Daoy (cell line): ENCODE data around the gene RNF144B. TPM values are rescaled to one million over a fixed set of nuclear protein-coding genes. Genes with fewer than 3 reads are reported as not detected.
A peak's percentile ranks its signal among the peaks of the same experiment; 100 is the strongest.
"Not testable (repeated sequence)": the region's sequence is repeated elsewhere in the genome, so short reads cannot be mapped to it uniquely, and the experiment has no call there.

ENCODE experiments used
- DNase-seq: peaks from one replicate; pipeline ENCODE4 v3.0.0-alpha.2; 2015; ENCODE audit warnings: low read depth
- total RNA-seq: library from RNA; depleted of rRNA; stranded (reverse); fragments of >200 nt; shearing (Covaris generic); gene quantifications from 2 replicates; pipeline ENCODE4 v1.2.3, GENCODE V29; 2014

Gene RNF144B
- total RNA-seq, 1 experiment from 2014 or later, result 2.3 TPM

DNA sequence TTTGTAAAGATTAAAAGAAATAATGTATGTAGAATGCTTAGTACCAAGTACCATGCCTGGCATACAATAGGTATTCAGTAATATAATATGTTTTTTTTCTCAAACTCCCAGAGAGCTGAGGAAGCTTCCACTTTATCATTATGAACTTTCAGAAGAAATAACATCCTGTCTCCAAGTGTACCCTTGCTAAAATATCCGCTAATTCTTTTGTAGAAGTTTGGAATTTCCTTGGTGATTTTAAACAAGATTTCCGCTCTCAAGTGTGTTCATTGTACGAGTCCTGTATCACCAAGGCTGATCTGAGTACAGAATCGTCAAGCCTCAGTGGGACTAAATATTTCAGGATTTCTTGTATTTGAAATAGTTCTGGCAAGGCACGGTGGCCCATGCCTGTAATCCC is 16.1 kb upstream of the RNF144B start:
- no peak for DNase-seq

DNA sequence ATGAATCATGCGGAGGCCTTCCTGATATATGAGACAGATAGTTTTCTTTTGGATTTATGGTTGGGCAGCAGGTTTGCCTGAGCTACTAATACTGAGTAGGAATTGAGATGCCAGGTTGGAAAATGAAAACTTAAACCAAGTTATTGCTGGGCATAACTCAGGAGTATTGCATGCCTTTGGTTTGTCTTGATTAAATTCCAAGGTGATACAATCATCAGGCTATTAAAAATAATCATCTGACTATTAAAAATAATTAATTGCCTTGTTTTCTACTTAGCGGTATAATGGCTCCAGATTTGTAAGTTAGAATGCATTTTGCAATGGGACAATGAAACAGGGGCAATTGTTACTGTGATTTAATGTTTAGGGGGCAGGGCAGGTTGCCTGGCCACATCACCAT is 15.5 kb upstream of the RNF144B start:
- DNase-seq, result no peak

GRCh38 chr6:18380158-18380836 is 6.9 kb upstream of the RNF144B start:
- peak; percentile 21 for DNase-seq

DNA sequence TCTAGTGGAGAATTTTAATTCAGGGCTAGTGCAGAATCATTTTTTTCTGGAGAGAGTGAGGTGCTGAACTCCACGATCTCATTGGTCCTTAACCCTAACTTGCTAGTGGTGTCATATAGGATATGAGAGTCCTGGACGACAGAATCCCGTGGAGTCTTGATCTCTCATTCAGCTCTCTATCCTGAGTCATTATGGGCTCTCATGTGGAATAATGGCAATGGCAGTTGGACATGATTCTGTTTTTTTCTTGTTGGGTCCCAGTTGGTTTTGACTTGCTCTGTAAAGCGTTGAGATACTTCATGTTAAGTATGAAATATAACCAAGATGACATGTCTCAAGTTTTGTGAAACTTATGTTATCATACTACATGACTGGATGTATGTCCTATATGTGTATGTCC is 6.3 kb upstream of the RNF144B start:
- no peak for DNase-seq

GRCh38 chr6:18383441-18383840 is 3.7 kb upstream of the RNF144B start:
- DNase-seq, result no peak

- no peak for DNase-seq
These were observed 2.5 kb upstream of the RNF144B start for GRCh38 chr6:18384621-18385020.

GRCh38 chr6:18386298-18386976 is 713 bp upstream of the RNF144B start:
- DNase-seq, result no peak

DNA sequence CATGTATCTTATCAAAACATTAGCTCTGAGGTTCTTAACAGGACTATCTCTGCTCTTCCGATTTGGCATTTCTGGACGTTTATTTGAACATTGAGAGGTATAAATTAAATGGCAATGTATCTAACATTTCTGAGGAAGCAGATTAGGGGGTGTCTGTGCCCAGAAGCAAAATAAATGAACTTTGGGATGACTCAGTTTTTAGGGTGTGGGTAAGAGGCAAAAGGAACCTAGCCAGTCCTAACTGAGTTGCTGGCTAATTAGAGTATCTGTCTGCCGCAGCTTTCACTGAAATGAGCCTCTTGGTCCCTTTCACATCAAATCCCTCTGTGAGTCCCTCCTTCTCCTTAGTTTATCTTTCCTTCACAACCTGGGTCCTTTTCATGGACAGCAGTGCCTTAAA is 1.1 kb downstream of the RNF144B start:
- DNase-seq, result no peak

DNA sequence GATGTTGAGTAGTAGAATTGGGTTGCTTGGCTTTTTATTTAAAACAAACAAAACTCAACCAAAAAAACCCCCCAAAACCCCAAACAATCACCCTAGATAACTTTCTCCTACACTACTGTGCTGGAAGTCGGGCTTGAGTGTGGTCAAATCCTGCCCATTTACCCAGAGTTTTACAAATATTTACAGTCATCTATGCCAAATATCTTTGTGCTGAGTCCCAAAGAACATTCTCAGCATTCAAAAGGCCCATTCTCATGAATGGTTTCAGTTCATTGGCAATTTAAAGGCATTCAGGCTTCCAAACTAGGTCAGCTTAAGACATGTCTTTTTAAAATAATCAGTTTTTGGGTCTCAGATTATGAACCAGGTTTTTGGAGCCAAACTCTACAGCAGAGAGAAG is 1.8 kb downstream of the RNF144B start:
- peak; percentile 64 for DNase-seq

GRCh38 chr6:18389479-18389878 is 2.3 kb downstream of the RNF144B start:
- no peak for DNase-seq

GRCh38 chr6:18390476-18390875 is 3.3 kb downstream of the RNF144B start:
- DNase-seq, result no peak

DNA sequence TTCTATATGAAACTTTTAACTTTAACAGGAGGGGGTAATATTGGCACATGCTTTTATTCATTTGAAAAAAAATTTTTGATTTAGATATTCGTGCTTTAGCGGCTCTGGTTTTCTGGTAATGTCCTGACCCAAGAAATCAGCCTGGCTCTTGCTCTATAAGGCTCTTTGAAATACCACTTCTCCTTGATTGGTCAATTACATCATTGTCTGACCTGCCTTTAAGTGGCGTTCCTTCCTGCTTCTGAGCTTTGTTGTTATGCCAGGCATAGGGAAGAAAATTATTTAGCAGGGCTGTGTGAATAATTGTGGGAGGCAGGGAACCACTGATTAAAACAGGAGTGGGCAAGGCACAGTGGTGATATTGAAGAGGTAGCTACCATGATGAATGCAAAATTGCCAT is 3.9 kb downstream of the RNF144B start:
- DNase-seq, result no peak

DNA sequence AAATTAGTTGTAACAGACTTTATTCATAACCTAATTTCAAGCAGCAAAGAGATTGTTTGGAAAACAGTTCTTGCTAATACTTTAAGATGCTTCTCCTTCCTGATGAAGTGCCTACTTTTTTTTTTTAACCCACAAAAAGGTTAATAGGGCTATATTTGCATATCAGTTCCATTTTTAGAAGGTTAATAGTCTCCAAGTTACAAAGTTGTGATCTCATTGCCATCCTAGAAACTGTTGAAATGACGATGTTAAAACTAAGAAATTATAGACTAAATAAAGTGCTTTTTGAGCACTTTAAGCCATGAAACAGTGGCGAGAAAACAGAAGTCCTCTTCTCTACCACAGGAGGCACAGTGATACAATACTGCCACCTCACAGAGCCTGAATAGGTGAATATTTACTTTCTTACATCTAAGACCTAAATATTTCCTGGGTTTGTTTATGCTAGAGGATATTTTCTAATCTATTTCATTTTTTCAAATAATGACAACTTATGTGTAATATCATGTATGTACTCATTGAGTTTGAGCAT is 5.3 kb downstream of the RNF144B start:
- no peak for DNase-seq

GRCh38 chr6:18393698-18394097 is 6.5 kb downstream of the RNF144B start:
- no peak for DNase-seq

DNA sequence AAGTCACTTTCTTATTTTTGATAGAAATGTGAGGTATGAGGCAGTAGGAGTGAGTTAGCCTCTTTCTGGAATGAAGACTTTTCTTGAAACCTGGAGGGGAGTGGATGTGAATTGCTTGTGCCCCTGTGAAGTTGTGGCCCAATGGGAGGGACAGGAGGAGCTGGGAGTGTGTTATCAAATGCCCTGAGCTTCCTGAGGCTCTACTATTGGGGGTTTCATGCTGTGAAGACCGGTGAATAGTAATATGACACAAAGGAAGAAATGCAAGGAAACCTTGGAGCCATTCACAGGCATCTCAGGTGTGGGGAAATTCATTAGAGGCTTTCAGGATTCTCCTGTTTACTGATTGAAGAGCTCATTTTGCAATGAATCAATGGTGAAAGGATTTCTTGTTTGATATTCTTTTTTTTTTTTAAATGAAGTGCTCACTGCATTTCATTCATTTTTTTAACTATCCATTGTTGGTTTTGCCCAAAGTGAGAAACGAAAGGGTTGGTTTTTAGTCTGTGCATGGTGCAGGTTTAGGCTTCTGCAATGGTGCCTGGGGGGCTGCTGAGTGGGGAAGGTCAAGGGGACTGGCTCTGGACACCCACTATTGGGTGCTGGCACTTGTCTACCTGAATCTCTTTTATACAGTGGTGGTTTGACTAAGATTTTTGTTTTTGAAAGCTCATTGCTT is 8.2 kb downstream of the RNF144B start:
- DNase-seq, result no peak

GRCh38 chr6:18395856-18396197 is 8.7 kb downstream of the RNF144B start:
- no peak for DNase-seq

DNA sequence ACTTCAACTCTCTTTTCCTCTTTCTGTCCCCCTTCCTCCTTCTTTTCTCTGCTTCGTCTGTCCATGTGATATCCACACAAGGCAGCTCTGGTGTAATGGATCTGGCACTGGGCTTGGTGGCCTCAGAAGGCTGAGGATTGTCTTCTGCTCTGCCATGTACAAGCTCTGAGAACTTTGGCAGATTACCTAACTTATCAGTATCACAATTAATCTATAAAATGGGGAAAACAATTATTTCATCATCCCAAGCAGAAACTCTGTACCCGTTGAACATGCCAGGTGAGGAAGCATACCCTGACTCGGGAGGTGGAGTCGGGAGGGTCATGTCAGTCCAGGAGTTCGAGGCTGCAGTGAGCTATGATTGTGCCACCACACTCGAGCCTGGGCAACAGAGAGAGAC is 10.6 kb downstream of the RNF144B start:
- no peak for DNase-seq

DNA sequence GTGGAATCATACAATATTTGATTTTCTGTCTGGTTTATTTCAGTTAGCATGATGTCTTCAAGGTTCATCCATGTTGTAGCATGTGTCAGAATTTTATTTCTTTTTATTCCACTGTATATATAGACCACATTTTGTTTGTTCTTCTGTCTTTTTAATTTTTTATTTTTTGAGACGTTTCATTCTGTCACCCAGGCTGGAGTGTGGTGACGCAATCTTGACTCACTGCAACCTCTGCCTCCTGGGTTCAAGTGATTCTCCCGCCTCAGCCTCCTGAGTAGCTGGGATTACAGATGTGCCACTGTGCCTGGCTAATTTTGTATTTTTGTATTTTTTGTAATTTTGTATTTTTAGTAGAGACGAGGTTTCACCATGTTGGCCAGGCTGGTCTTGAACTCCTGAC is 11.1 kb downstream of the RNF144B start:
- not testable (repeated sequence) for DNase-seq

DNA sequence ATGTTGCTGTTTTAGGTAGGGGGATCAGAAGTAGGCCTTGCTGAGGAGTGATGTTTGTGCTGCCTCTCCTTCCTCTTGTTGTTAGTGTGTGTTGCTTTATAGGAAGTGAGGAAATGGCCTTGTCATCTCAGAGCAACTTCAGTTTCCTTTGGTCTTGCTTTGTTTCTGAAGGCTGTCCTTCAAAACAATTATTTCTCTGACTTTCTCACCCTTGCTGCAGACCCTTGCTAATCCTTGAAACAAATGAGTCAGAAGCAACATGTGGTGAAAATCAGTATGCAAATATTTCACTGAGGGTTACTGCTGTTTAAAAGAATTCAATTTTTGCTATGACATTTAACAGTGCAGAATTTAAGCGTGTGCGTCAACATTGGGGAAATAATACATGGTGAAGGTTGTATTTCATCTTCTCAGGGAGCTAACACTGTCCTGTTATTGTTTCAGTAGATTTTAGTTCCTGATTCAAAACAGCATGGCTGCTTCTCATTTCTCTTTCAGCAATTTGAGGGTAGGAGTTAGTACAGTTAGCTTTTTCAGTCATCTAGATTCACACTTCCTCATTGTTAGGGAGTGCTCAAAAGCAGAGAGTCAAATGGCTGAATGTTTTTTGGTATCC is 13.8 kb downstream of the RNF144B start:
- DNase-seq, result no peak

DNA sequence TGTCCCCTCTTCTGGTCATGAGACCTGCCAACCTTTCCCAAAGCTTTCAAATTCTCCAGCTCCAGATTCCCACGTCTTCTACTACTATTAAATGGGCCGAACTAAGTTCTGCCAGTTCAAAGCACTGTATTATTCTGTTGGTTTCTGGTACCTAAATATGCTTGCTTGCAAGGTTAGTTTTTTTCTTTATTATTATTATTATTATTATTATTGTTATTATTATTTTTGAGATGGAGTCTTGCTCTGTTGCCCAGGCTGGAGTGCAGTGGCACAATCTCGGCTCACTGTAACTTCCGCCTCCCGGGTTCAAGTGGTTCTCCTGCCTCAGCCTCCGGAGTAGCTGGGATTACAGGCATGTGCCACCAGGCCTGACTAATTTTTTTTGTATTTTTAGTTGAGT is 17.8 kb downstream of the RNF144B start:
- not testable (repeated sequence) for DNase-seq

- DNase-seq, result peak; percentile 86
These were observed 18.5 kb downstream of the RNF144B start for GRCh38 chr6:18405477-18406293.
